Middle frontal gyrus (tissue), 1 donor: ENCODE data around the gene GAS2L3.

ENCODE experiments used
- DNase-seq: peaks from one replicate; pipeline ENCODE4 v3.0.0-alpha.2; 2015; ENCODE audit warnings: low spot score; ENCODE audit errors: extremely low spot score

Gene GAS2L3

GRCh38 chr12:100656856-100657255 lies 83.4 kb downstream of the GAS2L3 start:
- no peak for DNase-seq

DNA sequence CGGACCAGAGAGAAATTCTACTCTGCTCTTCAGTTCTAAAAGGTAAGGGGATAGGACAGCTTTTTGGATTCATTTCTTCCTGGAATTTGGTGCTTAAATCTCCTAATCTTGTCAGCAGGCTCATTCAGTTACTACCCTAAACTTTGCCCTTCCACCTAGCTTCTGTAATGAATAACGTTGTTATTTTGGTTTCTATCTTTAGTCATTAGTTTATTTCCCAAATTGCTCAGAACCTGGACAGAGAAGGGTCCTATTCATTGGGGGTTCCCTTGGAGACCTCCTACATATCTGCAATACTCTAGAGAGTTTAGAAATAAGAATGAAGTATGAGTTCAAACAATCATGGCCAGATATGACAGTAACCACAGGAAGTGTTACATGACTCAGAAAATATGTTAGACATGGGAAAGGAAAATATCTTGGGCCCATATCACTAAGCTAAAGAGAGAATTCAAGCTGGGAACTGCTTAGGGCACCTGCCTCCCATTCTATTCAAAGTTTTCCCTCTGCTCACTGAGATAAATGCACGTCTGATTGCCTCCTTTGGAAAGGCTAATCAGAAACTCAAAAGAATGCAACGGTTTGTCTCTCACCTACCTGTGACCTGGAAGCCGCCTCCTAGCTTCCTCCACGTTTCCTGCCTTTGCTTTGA lies 87.9 kb downstream of the GAS2L3 start:
- no peak for DNase-seq

DNA sequence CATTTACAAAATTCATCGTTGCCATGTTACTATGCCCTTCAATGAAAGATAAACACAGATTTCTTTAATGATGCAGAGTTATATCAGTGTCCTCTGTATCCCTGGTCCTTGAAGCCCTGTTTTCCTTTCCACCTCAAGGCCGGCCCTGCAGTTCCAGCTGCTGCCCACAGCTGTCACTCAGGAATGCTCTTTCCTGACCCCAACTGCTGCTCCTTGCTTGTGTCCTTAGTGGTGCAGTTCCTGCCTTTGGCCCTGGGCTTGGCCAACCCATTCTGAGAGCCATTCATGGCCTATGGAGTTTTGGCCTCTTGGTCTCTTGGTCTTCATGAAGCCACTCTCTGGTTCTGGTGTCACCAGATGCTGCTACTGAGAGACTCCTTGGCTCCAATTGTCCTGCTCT lies 93.1 kb downstream of the GAS2L3 start:
- no peak for DNase-seq

- peak; percentile 34 for DNase-seq
Measured at GRCh38 chr12:100668945-100669536, 95.6 kb downstream of the GAS2L3 start.

DNA sequence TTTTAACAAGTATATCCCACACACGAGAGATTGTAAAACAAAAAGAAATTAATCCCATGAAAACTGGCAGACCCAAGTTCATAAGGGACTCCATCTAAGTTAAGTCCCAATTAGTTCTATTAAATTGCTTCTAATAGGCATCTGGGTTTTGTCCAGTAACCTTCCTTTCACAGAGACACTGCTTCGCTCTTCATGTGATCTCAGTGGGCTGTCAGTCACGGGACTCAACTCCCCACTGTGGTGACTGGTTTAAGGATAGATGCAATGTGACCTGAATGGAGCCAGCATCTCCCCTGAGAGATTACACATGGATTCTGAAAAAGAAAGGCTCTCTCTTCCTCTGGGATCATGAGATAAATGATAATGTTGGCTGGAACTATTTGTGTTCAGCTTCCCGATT lies 96.4 kb downstream of the GAS2L3 start:
- no peak for DNase-seq

- no peak for DNase-seq
Measured at GRCh38 chr12:100671396-100672074, 98.1 kb downstream of the GAS2L3 start.

DNA sequence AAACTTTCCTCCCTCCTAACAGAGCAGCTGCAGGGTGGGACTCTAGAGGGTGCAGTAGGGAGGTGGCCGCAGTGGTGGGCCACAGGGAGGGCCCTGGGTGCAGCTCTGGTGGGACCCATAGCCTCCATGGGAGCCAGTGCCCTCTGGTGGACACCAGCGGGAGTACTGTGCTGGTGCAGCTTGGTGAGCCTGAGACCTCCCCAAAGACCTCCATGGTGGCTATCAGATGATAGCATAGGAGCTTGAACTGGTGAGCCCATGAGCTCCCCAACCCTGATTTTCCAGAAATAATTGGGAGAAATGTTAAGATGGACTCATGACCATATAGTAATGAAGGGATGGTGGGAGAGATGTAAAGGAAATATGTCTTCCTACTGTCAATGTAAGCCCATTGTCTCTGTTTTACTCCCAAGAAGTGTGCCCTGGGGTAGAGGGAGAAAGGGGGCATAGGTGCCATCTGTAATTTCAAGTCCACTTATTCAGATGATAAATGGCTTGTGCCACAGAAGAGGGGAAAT lies 98.7 kb downstream of the GAS2L3 start:
- no peak for DNase-seq

- DNase-seq = no peak
Measured at GRCh38 chr12:100674036-100674888, 100.8 kb downstream of the GAS2L3 start.
